ENCODE data around the gene PRPF18. TPM values are rescaled to one million over a fixed set of nuclear protein-coding genes. Genes with fewer than 3 reads are reported as not detected.

Gene PRPF18
- polyA plus RNA-seq, 1 donor from 2014 or later: 56.7 TPM

- H3K36me3 ChIP-seq (ENCODE audit: insufficient read depth, low read length): peaks cover 9% of the 10 kb centered on the region
- no peak for TF ChIP-seq EZH2 (IDR thresholded peaks at IDR 0.05; ENCODE audit: borderline replicate concordance, insufficient read depth, low read length, poor library complexity, severe bottlenecking)
- no peak overlapping the region for H2AFZ ChIP-seq (ENCODE audit: low read depth, low read length)
- H3K9ac ChIP-seq (ENCODE audit: low read length): no peak overlapping the region
- no peaks in the 10 kb centered on the region for H3F3A ChIP-seq (ENCODE audit: insufficient read depth, low read length, poor library complexity, severe bottlenecking)
- no peaks in the 10 kb centered on the region for H4K20me1 ChIP-seq (ENCODE audit: insufficient read depth)
- no peak overlapping the region for H3K4me2 ChIP-seq (ENCODE audit: low read length)
- H3K9me2 ChIP-seq (ENCODE audit: insufficient read depth, low read length): no peaks in the 10 kb centered on the region
- H3K27me3 ChIP-seq (ENCODE audit: insufficient read depth, low read depth, low read length): no peaks in the 10 kb centered on the region
- H3K79me2 ChIP-seq (replicated peaks; ENCODE audit: insufficient read depth, low read length): no peaks in the 10 kb centered on the region
- H3K9me3 ChIP-seq (ENCODE audit: low read length): no peaks in the 10 kb centered on the region
- H3K4me3 ChIP-seq (ENCODE audit: low read length): no peak overlapping the region
- no peak overlapping the region for H3K27ac ChIP-seq (ENCODE audit: low read length)
Measured at GRCh38 chr10:13642293-13642692, 55.5 kb downstream of the PRPF18 start.

DNA sequence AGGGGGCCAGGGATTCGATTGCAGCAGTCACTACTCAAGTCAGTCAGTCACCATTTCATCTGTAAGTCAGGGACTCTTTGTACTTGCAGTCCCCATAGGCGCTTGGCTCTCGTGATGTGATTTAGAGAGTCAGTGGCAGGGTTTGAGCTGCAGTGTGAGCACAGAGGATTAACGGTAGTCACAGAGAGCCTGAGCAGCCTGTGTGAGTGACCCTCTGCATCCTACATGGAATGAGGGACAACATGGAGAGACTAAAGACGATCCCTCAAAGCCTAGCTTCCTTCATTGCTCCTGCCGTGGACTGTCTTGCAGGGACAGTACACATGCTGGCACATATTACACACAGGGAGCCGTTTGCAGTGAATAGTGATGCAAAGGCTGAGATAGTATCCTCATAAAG lies 56.3 kb downstream of the PRPF18 start:
- Histone ChIP-seq H3K4me2 (ENCODE audit: low read length) (no peak overlapping the region), H3K79me2 (replicated peaks; ENCODE audit: insufficient read depth, low read length) (no peaks in the 10 kb centered on the region), H3K4me3 (ENCODE audit: low read length) (no peak overlapping the region), H3K27ac (ENCODE audit: low read length) (no peak overlapping the region), H3K27me3 (ENCODE audit: insufficient read depth, low read depth, low read length) (no peaks in the 10 kb centered on the region), H4K20me1 (ENCODE audit: insufficient read depth) (no peaks in the 10 kb centered on the region), H3K9me2 (ENCODE audit: insufficient read depth, low read length) (no peaks in the 10 kb centered on the region), H3K36me3 (ENCODE audit: insufficient read depth, low read length) (peaks cover 9% of the 10 kb centered on the region), H3K9ac (ENCODE audit: low read length) (no peak overlapping the region), H3F3A (ENCODE audit: insufficient read depth, low read length, poor library complexity, severe bottlenecking) (no peaks in the 10 kb centered on the region), H2AFZ (ENCODE audit: low read depth, low read length) (no peak overlapping the region), H3K9me3 (ENCODE audit: low read length) (no peaks in the 10 kb centered on the region)
- no peak for TF ChIP-seq POLR2AphosphoS5 (IDR thresholded peaks at IDR 0.05)
- TF ChIP-seq MXI1 (conservative IDR thresholded peaks at IDR 0.05; ENCODE audit: poor library complexity, severe bottlenecking): no peak
- TF ChIP-seq EP300 (conservative IDR thresholded peaks at IDR 0.05; ENCODE audit: poor library complexity, severe bottlenecking): no peak
- TF ChIP-seq, protein P1, sequence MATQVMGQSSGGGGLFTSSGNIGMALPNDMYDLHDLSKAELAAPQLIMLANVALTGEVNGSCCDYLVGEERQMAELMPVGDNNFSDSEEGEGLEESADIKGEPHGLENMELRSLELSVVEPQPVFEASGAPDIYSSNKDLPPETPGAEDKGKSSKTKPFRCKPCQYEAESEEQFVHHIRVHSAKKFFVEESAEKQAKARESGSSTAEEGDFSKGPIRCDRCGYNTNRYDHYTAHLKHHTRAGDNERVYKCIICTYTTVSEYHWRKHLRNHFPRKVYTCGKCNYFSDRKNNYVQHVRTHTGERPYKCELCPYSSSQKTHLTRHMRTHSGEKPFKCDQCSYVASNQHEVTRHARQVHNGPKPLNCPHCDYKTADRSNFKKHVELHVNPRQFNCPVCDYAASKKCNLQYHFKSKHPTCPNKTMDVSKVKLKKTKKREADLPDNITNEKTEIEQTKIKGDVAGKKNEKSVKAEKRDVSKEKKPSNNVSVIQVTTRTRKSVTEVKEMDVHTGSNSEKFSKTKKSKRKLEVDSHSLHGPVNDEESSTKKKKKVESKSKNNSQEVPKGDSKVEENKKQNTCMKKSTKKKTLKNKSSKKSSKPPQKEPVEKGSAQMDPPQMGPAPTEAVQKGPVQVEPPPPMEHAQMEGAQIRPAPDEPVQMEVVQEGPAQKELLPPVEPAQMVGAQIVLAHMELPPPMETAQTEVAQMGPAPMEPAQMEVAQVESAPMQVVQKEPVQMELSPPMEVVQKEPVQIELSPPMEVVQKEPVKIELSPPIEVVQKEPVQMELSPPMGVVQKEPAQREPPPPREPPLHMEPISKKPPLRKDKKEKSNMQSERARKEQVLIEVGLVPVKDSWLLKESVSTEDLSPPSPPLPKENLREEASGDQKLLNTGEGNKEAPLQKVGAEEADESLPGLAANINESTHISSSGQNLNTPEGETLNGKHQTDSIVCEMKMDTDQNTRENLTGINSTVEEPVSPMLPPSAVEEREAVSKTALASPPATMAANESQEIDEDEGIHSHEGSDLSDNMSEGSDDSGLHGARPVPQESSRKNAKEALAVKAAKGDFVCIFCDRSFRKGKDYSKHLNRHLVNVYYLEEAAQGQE (IDR thresholded peaks at IDR 0.05; ENCODE audit: borderline replicate concordance): no peak
- no peak for TF ChIP-seq RAD21 (conservative IDR thresholded peaks at IDR 0.05)
- TF ChIP-seq, protein P2, sequence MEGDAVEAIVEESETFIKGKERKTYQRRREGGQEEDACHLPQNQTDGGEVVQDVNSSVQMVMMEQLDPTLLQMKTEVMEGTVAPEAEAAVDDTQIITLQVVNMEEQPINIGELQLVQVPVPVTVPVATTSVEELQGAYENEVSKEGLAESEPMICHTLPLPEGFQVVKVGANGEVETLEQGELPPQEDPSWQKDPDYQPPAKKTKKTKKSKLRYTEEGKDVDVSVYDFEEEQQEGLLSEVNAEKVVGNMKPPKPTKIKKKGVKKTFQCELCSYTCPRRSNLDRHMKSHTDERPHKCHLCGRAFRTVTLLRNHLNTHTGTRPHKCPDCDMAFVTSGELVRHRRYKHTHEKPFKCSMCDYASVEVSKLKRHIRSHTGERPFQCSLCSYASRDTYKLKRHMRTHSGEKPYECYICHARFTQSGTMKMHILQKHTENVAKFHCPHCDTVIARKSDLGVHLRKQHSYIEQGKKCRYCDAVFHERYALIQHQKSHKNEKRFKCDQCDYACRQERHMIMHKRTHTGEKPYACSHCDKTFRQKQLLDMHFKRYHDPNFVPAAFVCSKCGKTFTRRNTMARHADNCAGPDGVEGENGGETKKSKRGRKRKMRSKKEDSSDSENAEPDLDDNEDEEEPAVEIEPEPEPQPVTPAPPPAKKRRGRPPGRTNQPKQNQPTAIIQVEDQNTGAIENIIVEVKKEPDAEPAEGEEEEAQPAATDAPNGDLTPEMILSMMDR (IDR thresholded peaks at IDR 0.05; ENCODE audit: poor library complexity, severe bottlenecking): no peak
- no peak for TF ChIP-seq TAF1 (IDR thresholded peaks at IDR 0.05; ENCODE audit: low read depth)
- no peak for TF ChIP-seq SMC3 (conservative IDR thresholded peaks at IDR 0.05; ENCODE audit: poor library complexity)
- TF ChIP-seq EZH2 (IDR thresholded peaks at IDR 0.05; ENCODE audit: borderline replicate concordance, insufficient read depth, low read length, poor library complexity, severe bottlenecking): no peak

- Histone ChIP-seq H3K4me3 (ENCODE audit: low read length) (no peak overlapping the region), H3K79me2 (replicated peaks; ENCODE audit: insufficient read depth, low read length) (no peaks in the 10 kb centered on the region), H3F3A (ENCODE audit: insufficient read depth, low read length, poor library complexity, severe bottlenecking) (no peaks in the 10 kb centered on the region), H3K27me3 (ENCODE audit: insufficient read depth, low read depth, low read length) (no peaks in the 10 kb centered on the region), H3K36me3 (ENCODE audit: insufficient read depth, low read length) (peaks cover 9% of the 10 kb centered on the region), H3K27ac (ENCODE audit: low read length) (no peak overlapping the region), H2AFZ (ENCODE audit: low read depth, low read length) (no peak overlapping the region), H3K9ac (ENCODE audit: low read length) (no peak overlapping the region), H3K9me3 (ENCODE audit: low read length) (no peaks in the 10 kb centered on the region), H3K9me2 (ENCODE audit: insufficient read depth, low read length) (no peaks in the 10 kb centered on the region), H3K4me2 (ENCODE audit: low read length) (no peak overlapping the region), H4K20me1 (ENCODE audit: insufficient read depth) (no peaks in the 10 kb centered on the region)
- no peak for TF ChIP-seq SMC3 (conservative IDR thresholded peaks at IDR 0.05; ENCODE audit: poor library complexity)
- TF ChIP-seq, protein P2 (IDR thresholded peaks at IDR 0.05; ENCODE audit: poor library complexity, severe bottlenecking): no peak
- TF ChIP-seq EP300 (conservative IDR thresholded peaks at IDR 0.05; ENCODE audit: poor library complexity, severe bottlenecking): no peak
- TF ChIP-seq TAF1 (IDR thresholded peaks at IDR 0.05; ENCODE audit: low read depth): no peak
- no peak for TF ChIP-seq RAD21 (conservative IDR thresholded peaks at IDR 0.05)
- TF ChIP-seq EZH2 (IDR thresholded peaks at IDR 0.05; ENCODE audit: borderline replicate concordance, insufficient read depth, low read length, poor library complexity, severe bottlenecking): no peak
- no peak for TF ChIP-seq POLR2AphosphoS5 (IDR thresholded peaks at IDR 0.05)
- no peak for TF ChIP-seq MXI1 (conservative IDR thresholded peaks at IDR 0.05; ENCODE audit: poor library complexity, severe bottlenecking)
- TF ChIP-seq, protein P1 (IDR thresholded peaks at IDR 0.05; ENCODE audit: borderline replicate concordance): no peak
Measured at GRCh38 chr10:13644866-13645265, 58.1 kb downstream of the PRPF18 start.
